HepG2 (cell line): ENCODE data around the gene USP7. TPM values are rescaled to one million over a fixed set of nuclear protein-coding genes. Genes with fewer than 3 reads are reported as not detected.

Experiments used
- BCLAF1 ChIP-seq: fragments of 450-650 bp; IDR thresholded peaks from 2 replicates; pipeline ENCODE4 v1.6.1; 2017; ENCODE audit warnings: mild to moderate bottlenecking
- CCAR2 ChIP-seq: fragments of 200-400 bp; formaldehyde crosslinking; optimal IDR thresholded peaks from 2 replicates; pipeline ENCODE3; 2018; ENCODE audit warnings: low read depth, mild to moderate bottlenecking, low read length, moderate library complexity
- FOXK1 ChIP-seq: sonication (generic); formaldehyde crosslinking; IDR thresholded peaks from 2 replicates; pipeline ENCODE4 v1.4.0; 2020; ENCODE audit warnings: low read depth, missing genetic modification reagents, borderline replicate concordance
- GATAD2A ChIP-seq: IDR thresholded peaks from 2 replicates; pipeline ENCODE4 v1.6.1; 2016
- HDAC2 ChIP-seq: sonication (generic); formaldehyde crosslinking; IDR thresholded peaks from 2 replicates; pipeline ENCODE4 v1.4.0; 2020; ENCODE audit warnings: missing genetic modification reagents
- IRF2 ChIP-seq: IDR thresholded peaks from 2 replicates; pipeline ENCODE4 v1.6.1; 2018; ENCODE audit warnings: missing genetic modification reagents, missing compliant biosample characterization
- KAT8 ChIP-seq: IDR thresholded peaks from 2 replicates; pipeline ENCODE4 v1.6.1; 2016; ENCODE audit warnings: missing genetic modification reagents, missing compliant biosample characterization
- MATR3 ChIP-seq: sonication (generic); formaldehyde crosslinking; IDR thresholded peaks from 2 replicates; pipeline ENCODE4 v1.4.0; 2020; ENCODE audit warnings: missing genetic modification reagents
- MTF2 ChIP-seq: sonication (generic); formaldehyde crosslinking; IDR thresholded peaks from 2 replicates; pipeline ENCODE4 v1.5.0; 2020; ENCODE audit warnings: missing genetic modification reagents, borderline replicate concordance
- NCOR1 ChIP-seq: fragments of 200-600 bp; sonication (generic); IDR thresholded peaks from 2 replicates; pipeline ENCODE4 v1.7.0; 2017; ENCODE audit warnings: antibody characterized with exemption, low read length, borderline replicate concordance
- RXRB ChIP-seq: IDR thresholded peaks from 2 replicates; pipeline ENCODE4 v1.6.1; 2016; ENCODE audit warnings: borderline replicate concordance, missing genetic modification reagents, missing compliant biosample characterization
- XRCC5 ChIP-seq: fragments of 200-400 bp; formaldehyde crosslinking; optimal IDR thresholded peaks from 2 replicates; pipeline ENCODE3; 2017; ENCODE audit warnings: mild to moderate bottlenecking, low read length
- ZFP91 ChIP-seq: sonication (generic); formaldehyde crosslinking; IDR thresholded peaks from 2 replicates; pipeline ENCODE4 v1.9.0; 2022; ENCODE audit warnings: missing genetic modification reagents, mild to moderate bottlenecking, borderline replicate concordance
- ZNF142 ChIP-seq: sonication (generic); formaldehyde crosslinking; IDR thresholded peaks from 2 replicates; pipeline ENCODE4 v1.4.0; 2020; ENCODE audit warnings: missing genetic modification reagents
- ZNF430 ChIP-seq: sonication (generic); formaldehyde crosslinking; IDR thresholded peaks from 2 replicates; pipeline ENCODE4 v1.9.0; 2021; ENCODE audit warnings: mild to moderate bottlenecking, missing genetic modification reagents
- ZNF784 ChIP-seq: sonication (generic); formaldehyde crosslinking; IDR thresholded peaks from 2 replicates; pipeline ENCODE4 v1.5.1; 2020; ENCODE audit warnings: missing genetic modification reagents, mild to moderate bottlenecking, borderline replicate concordance
- ZSCAN9 ChIP-seq: IDR thresholded peaks from 2 replicates; pipeline ENCODE4 v1.6.1; 2016; ENCODE audit warnings: borderline replicate concordance
- polyA plus RNA-seq, 8 experiments: library from polyadenylated mRNA; depleted of rRNA in 3 of 8; stranded (reverse) in 7 of 8; unstranded in 1 of 8; fragments of >200 nt; fragmentation: Illumina TruSeq in 4 of 8; extraction: Trizol in 4 of 8; gene quantifications; 2 replicates each; pipeline versions ENCODE4 v1.2.1 to v1.2.3, GENCODE V29; 2011 to 2016; ENCODE audit warnings: low read depth in 4 of 8, missing spikeins in 1 of 8, mixed read lengths in 1 of 8; ENCODE audit not compliant: insufficient read depth in 1 of 8
- total RNA-seq, 5 experiments: library from RNA; depleted of rRNA; stranded (reverse); fragments of >200 nt; fragmentation: Illumina TruSeq; extraction: Trizol; gene quantifications; 2 replicates each; pipeline ENCODE4 v1.2.3, GENCODE V29; 2016; ENCODE audit warnings: low read depth in 1 of 5

The USP7 gene
- total and polyA plus RNA-seq, 2 of the 13 experiments (the other 11 are each of a cell fraction or from before 2014, with no cell fraction given): 52.5 to 173 TPM

GRCh38 chr16:8872967-8873865 is 90.5 kb downstream of the USP7 start (continued):
- TF ChIP-seq ZNF142 (no peak), MTF2 (no peak), RXRB (CRISPR knock-in tag) (peak; percentile 23; the same call in 1 of the 2 replicates), GATAD2A (0 out of 2 replicates have a peak, but pooled peaks have one; percentile 35), KAT8 (CRISPR knock-in tag) (0 out of 2 replicates have a peak, but pooled peaks have one; percentile 37), BCLAF1 (no peak), HDAC2 (CRISPR knock-in tag) (peak; percentile 53), ZFP91 (peak; percentile 7; the same call in 1 of the 2 replicates), IRF2 (CRISPR knock-in tag) (0 out of 2 replicates have a peak, but pooled peaks have one; percentile 26), MATR3 (CRISPR knock-in tag) (no peak), ZSCAN9 (CRISPR knock-in tag) (peak; percentile 45; the same call in 1 of the 2 replicates), CCAR2 (no peak), FOXK1 (CRISPR knock-in tag) (peak; percentile 63; the same call in 1 of the 2 replicates), ZNF784 (0 out of 2 replicates have a peak, but pooled peaks have one; percentile 34), NCOR1 (no peak), XRCC5 (no peak), ZNF430 (CRISPR knock-in tag) (0 out of 2 replicates have a peak, but pooled peaks have one; percentile 29)
